Small intestine (tissue), 7 donors: ENCODE data around the gene TMEM121. TPM values are rescaled to one million over a fixed set of nuclear protein-coding genes. Genes with fewer than 3 reads are reported as not detected.

Experiments
- DNase-seq, 2 donors: peaks; one replicate each; pipeline versions ENCODE4 v3.0.0 to v3.0.0-alpha.2; 2013
- FAIRE-seq: peaks from 2 replicates; lab custom pipeline; 2012; peaks lifted over from hg19 to GRCh38; lab: Jason Lieb, UNC
- H3K27ac ChIP-seq, 3 donors: one replicate each; pipeline ENCODE4 v1.5.1; 2013; ENCODE audit warnings: low read length in 2 of 3, mild to moderate bottlenecking in 2 of 3, control low read depth in 1 of 3, inconsistent platforms in 1 of 3, low read depth in 1 of 3, moderate library complexity in 1 of 3
- H3K27me3 ChIP-seq, 3 donors: one replicate each; pipeline ENCODE4 v1.6.1; 2013; ENCODE audit warnings: low read length in 3 of 3, inconsistent platforms in 1 of 3; ENCODE audit not compliant: control insufficient read depth in 3 of 3, insufficient read depth in 3 of 3
- H3K36me3 ChIP-seq, 3 donors: one replicate each; pipeline ENCODE4 v1.6.1; 2013; ENCODE audit warnings: low read length in 3 of 3, inconsistent platforms in 1 of 3, low read depth in 1 of 3, mild to moderate bottlenecking in 1 of 3, moderate library complexity in 1 of 3; ENCODE audit not compliant: control insufficient read depth in 3 of 3, insufficient read depth in 2 of 3
- H3K4me1 ChIP-seq, 3 donors: one replicate each; pipeline ENCODE4 v1.6.1; 2013; ENCODE audit warnings: low read length in 2 of 3, inconsistent platforms in 1 of 3, low read depth in 1 of 3, mild to moderate bottlenecking in 1 of 3, moderate library complexity in 1 of 3; ENCODE audit not compliant: control insufficient read depth in 3 of 3, insufficient read depth in 2 of 3
- H3K4me3 ChIP-seq, 3 donors: one replicate each; pipeline ENCODE4 v1.5.1; 2013; ENCODE audit warnings: low read length in 3 of 3, control low read depth in 1 of 3, inconsistent platforms in 1 of 3, low read depth in 1 of 3, mild to moderate bottlenecking in 1 of 3, moderate library complexity in 1 of 3
- H3K9me3 ChIP-seq, 2 donors: one replicate each; pipeline ENCODE4 v1.6.1; 2013; ENCODE audit warnings: low read depth in 1 of 2, low read length in 1 of 2; ENCODE audit not compliant: control insufficient read depth in 2 of 2, insufficient read depth in 1 of 2
- WGBS, 3 donors: extraction: QIAGEN DNeasy Blood & Tissue Kit; methylation state at CpG; one replicate each; pipeline ENCODE4 v1.1.7; 2013; 5-methylcytosine and 5-hydroxymethylcytosine counted together
- polyA plus RNA-seq, 4 donors: library from polyadenylated mRNA; stranded (reverse) in 3 of 4; unstranded in 1 of 4; fragments of 200-250 nt in 3 of 4; fragments of 120-200 nt in 1 of 4; gene quantifications; one replicate each; pipeline versions ENCODE4 v1.2.1 to v1.2.3, GENCODE V29; 2013
- donor health status: healthy with polysubstance abuse.
- donor health status: control.
- donor health status: control.
- donor health status: Bipolar disorder and iron deficiency.
- donor health status: healthy.

Gene TMEM121
- polyA plus RNA-seq, 4 donors = 1.5 to 2.0 TPM; not detected in 2

DNA sequence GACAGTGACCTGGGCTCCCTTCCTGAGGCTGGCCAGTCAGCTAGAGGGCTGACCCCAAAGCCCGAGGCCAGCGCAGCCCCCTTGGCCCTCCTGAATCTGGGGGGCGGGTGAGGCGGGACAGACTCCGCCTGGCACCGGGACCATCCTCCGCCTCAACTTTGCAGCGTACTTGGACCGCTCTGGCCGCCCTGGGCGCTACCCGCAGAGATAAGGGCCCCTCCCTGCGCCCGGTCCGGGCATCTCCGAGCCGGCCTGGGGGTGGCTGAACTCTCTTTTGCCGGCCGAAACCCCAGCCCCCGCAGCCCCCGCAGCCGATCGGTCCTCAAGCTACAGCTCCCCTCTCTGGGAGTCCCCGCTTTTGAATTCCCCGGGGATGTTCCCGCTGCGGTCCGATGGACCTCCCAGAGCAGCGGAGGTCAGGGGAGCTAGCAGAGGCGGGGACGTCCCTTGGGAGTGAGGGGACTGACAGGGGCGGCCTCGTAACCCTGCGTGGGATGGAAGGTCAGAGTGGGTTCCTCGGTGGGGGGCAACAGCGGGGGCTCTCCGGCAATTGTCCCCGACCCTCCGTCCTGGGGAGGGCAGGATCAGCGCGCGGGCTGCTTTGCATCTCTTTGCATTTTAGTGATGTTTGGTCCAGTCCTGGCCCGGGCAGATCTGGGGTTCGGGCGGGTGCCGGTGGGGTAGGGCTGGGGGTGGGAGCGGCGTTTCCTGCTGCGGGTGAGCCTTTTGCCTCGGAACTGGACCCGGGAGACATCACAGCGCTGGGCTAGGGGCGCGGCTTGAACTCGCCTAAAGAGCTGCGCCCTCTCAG lies 40.0 kb upstream of the TMEM121 start, which contains the start of gene CRIP1:
Gene CRIP1, plus strand, starts transcription at position 724 of the 811 bp plus-strand sequence. CDS start 374 bp downstream, outside the sequence.
- peaks cover 2 to 62% (median 7%) of the 10 kb centered on the region in 3 donors for H3K4me1 ChIP-seq
- WGBS, 3 donors = 3 to 8% (median 8%) methylated on average over 48 to 56 of the region's 56 CpGs

GRCh38 chr14:105486974-105487448 lies 39.4 kb upstream of the TMEM121 start:
- peak; percentile 77 to 80 for DNase-seq
- no peak for FAIRE-seq
- Histone ChIP-seq H3K4me3 (peak overlapping the region; percentile 51 to 70 (median 65)), H3K9me3 (no peaks in the 10 kb centered on the region), H3K27ac (peak overlapping the region; percentile 79 to 96 (median 94)), H3K36me3 (peaks cover 0 to 2% (median 0%) of the 10 kb centered on the region in 3 donors), H3K27me3 (peaks cover 0 to 10% (median 0%) of the 10 kb centered on the region in 3 donors), H3K4me1 (peaks cover 2 to 56% (median 7%) of the 10 kb centered on the region in 3 donors)
- 1% methylated on average over 40 to 45 of the region's 45 CpGs for WGBS, 3 donors

More for the DNA sequence above, 40.0 kb upstream of the TMEM121 start, which contains the start of gene CRIP1:
- DNase-seq (peak; percentile 42 to 64), FAIRE-seq (no peak)
- Histone ChIP-seq H3K27me3 (peaks cover 0 to 10% (median 0%) of the 10 kb centered on the region in 3 donors), H3K4me3 (peak within 1 kb of the TSS; percentile 51 to 70 (median 65)), H3K9me3 (no peaks in the 10 kb centered on the region), H3K27ac (peak within 1 kb of the TSS; percentile 79 to 96 (median 94)), H3K36me3 (peaks cover 0 to 2% (median 0%) of the 10 kb centered on the region in 3 donors)

DNA sequence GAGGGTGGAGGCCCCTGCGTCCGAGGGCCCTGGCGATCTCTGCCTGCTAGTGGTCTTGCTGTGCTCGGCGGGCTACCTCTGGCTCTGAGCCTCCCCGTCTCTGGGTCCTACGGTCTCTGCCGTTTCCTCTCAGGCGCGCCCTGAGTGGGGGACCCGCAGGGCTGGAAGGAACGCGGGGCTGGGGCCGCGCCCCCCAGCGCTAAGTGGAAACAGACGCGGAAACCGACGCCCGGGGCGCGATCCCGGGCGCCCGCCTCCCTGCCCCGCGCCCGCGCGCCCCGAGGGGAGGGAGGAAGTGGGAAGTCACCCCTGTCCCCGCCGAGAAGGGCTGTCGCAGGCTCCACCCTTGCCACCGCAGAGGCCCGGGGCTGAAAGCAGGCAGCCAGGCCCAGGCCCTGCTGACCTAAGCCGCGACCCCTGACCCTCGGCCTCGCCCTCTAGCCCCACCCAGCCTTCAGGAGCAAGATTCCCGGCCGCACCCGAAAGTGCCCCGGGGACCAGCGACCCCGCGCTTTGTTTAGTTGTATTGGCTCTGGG lies 38.9 kb upstream of the TMEM121 start:
- FAIRE-seq = no peak

GRCh38 chr14:105487986-105488777 lies 38.2 kb upstream of the TMEM121 start:
- peak overlapping the region; percentile 51 to 70 (median 65) for H3K4me3 ChIP-seq
- H3K9me3 ChIP-seq = no peaks in the 10 kb centered on the region
- DNase-seq = peak; percentile 19 to 39
- peaks cover 0 to 5% (median 0%) of the 10 kb centered on the region in 3 donors for H3K36me3 ChIP-seq
- FAIRE-seq = no peak
- 25 to 49% (median 44%) methylated on average over 24 to 26 of the region's 26 CpGs for WGBS, 3 donors
- H3K27ac ChIP-seq = peak overlapping the region; percentile 79 to 96 (median 94)
- peaks cover 0 to 10% (median 0%) of the 10 kb centered on the region in 3 donors for H3K27me3 ChIP-seq
- peaks cover 0 to 45% (median 2%) of the 10 kb centered on the region in 3 donors for H3K4me1 ChIP-seq

More for the DNA sequence above, 38.9 kb upstream of the TMEM121 start:
- H3K27ac ChIP-seq = peak overlapping the region; percentile 79 to 96 (median 94)
- H3K27me3 ChIP-seq = peaks cover 0 to 10% (median 0%) of the 10 kb centered on the region in 3 donors
- no peaks in the 10 kb centered on the region for H3K9me3 ChIP-seq
- WGBS, 3 donors = 0 to 2% (median 1%) methylated on average over 32 to 48 of the region's 48 CpGs
- peaks cover 0 to 51% (median 2%) of the 10 kb centered on the region in 3 donors for H3K4me1 ChIP-seq
- peaks cover 0 to 5% (median 0%) of the 10 kb centered on the region in 3 donors for H3K36me3 ChIP-seq
- peak overlapping the region; percentile 51 to 70 (median 65) for H3K4me3 ChIP-seq
- DNase-seq = peak; percentile 66 to 70

DNA sequence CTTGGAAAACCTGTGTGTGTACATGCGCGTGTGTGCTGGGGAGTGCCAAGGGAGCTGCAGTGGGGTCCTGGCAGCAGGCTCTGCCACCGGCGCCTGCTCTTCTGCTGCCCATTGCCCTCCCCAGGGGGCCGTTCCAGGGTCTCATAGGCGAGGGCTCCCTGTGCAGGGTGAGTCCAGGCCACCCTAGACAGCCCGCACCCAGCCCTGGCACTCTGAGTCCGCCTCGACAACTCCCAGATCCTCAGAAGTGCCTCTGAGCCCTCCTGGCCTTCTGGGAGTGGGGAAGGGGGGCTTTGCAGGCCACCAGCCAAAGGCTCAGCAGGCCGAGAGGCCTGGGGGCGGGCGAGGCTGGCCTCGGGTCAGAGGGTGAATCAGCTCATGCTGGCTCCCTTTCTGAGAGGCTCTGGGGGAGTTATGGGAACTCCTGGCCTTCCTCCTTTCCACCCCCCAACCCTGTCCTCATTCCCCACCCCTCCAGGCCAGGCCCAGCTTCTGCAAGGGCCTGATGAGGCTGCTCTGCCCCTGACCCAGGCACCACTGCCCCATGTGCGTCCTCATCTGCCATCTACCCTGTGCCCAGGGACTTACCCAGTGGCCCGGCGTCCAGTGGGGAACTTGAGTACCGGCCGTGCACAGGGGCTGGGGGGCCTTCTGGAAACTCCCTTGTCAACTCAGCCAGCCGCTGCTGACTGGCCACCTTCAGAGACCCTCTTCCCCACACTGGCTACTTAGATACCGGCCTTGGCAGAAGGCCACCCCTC lies 37.4 kb upstream of the TMEM121 start:
- no peak for DNase-seq
- Histone ChIP-seq H3K9me3 (no peaks in the 10 kb centered on the region), H3K27me3 (peaks cover 0 to 10% (median 0%) of the 10 kb centered on the region in 3 donors), H3K4me3 (peak overlapping the region in 1 of 3 donors; percentile 59), H3K27ac (peak overlapping the region in 2 of 3 donors; percentile 78 to 96), H3K36me3 (peaks cover 0 to 9% (median 0%) of the 10 kb centered on the region in 3 donors), H3K4me1 (peaks cover 0 to 37% (median 0%) of the 10 kb centered on the region in 3 donors)
- 60 to 65% (median 64%) methylated on average over 17 to 20 of the region's 20 CpGs for WGBS, 3 donors
- FAIRE-seq = no peak

DNA sequence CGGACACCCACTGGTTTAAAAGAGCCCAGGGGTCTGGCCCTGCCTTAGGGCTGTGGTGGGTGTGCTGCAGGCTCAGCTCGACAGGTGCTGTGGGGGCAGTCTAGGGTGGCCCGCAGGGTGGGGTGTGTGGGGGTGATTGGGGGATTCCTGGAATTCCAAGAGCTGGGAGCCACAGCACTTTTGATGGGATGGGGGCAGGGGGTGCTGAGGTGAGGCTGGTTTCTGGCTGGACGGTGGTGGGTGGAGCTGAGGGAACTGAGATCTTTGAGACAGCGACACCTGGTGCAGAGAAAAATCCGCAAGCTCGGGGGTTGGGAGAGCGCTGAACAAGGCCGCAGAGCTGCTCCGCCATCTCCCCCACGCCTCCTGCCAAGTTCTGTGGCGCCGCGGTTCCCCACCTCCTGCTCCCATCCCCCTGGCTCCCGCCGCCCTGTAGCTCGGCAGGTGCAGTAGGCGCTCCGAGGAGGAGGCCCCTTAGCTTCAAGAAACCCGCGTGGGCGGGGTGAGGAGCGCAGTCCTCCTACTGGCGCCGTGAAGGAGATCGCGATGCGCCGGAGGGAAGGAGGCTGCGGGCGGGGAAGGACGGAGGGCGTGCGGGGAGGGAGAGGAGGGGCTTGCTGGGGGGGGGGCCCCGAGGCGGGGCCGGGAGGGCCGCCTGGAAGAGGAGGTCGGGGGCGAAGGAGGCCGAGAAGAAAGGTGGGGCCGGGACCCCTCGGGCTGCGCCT lies 36.7 kb upstream of the TMEM121 start:
- Histone ChIP-seq H3K27ac (peak overlapping the region; percentile 78 to 96 (median 95)), H3K27me3 (peaks cover 0 to 10% (median 0%) of the 10 kb centered on the region in 3 donors), H3K9me3 (no peaks in the 10 kb centered on the region), H3K36me3 (peaks cover 0 to 9% (median 0%) of the 10 kb centered on the region in 3 donors), H3K4me3 (peak overlapping the region; percentile 59 to 62 (median 59)), H3K4me1 (peaks cover 0 to 36% (median 0%) of the 10 kb centered on the region in 3 donors)
- peak; percentile 91 to 94 for DNase-seq
- 1 to 2% (median 1%) methylated on average over 35 to 43 of the region's 44 CpGs for WGBS, 3 donors
- no peak for FAIRE-seq

- FAIRE-seq = no peak
- DNase-seq = no peak
- Histone ChIP-seq H3K4me3 (peak overlapping the region; percentile 59 to 62 (median 59)), H3K27ac (peak overlapping the region; percentile 78 to 96 (median 95)), H3K4me1 (peaks cover 0 to 32% (median 0%) of the 10 kb centered on the region in 3 donors), H3K27me3 (peaks cover 0 to 10% (median 0%) of the 10 kb centered on the region in 3 donors), H3K36me3 (peaks cover 0 to 9% (median 0%) of the 10 kb centered on the region in 3 donors), H3K9me3 (no peaks in the 10 kb centered on the region)
- 0% methylated on average over 11 to 33 of the region's 33 CpGs for WGBS, 3 donors
Measured at GRCh38 chr14:105490267-105490571, 36.2 kb upstream of the TMEM121 start.
